ENCODE measurements around the gene CD248.
"Not testable (repeated sequence)": the region's sequence is repeated elsewhere in the genome, so short reads cannot be mapped to it uniquely, and the experiment has no call there.

The CD248 gene

GRCh38 chr11:66316849-66317251 is at the start of gene CD248:
Gene CD248, minus strand, starts transcription at chr11:66317044. Its CDS starts 17 bp downstream, at chr11:66317027.
- DNase-seq = no peak

GRCh38 chr11:66365711-66366619 is 49.1 kb upstream of the CD248 start:
- DNase-seq = no peak

GRCh38 chr11:66365166-66365565 is 48.3 kb upstream of the CD248 start:
- DNase-seq = no peak

GRCh38 chr11:66363805-66364535 is 47.1 kb upstream of the CD248 start:
- DNase-seq = peak; percentile 18

GRCh38 chr11:66363187-66363601 is 46.4 kb upstream of the CD248 start:
- DNase-seq = no peak

GRCh38 chr11:66362481-66363147 is 45.8 kb upstream of the CD248 start:
- DNase-seq = no peak

- DNase-seq = no peak
These were observed 44.7 kb upstream of the CD248 start for GRCh38 chr11:66361502-66361941.

- DNase-seq = no peak
These were observed 43.7 kb upstream of the CD248 start for GRCh38 chr11:66360406-66361073.

- no peak for DNase-seq
These were observed 42.8 kb upstream of the CD248 start for GRCh38 chr11:66359662-66360087.

GRCh38 chr11:66350560-66351235 is 33.9 kb upstream of the CD248 start:
- not testable (repeated sequence) for DNase-seq

- no peak for DNase-seq
These were observed 32.2 kb upstream of the CD248 start for GRCh38 chr11:66349084-66349386.

- peak; percentile 89 for DNase-seq
These were observed 30.8 kb upstream of the CD248 start, which contains the start of gene B4GAT1 for GRCh38 chr11:66347425-66348276. Gene B4GAT1, minus strand, starts transcription at chr11:66347629. Its CDS starts 84 bp downstream, at chr11:66347545.

- no peak for DNase-seq
These were observed 29.9 kb upstream of the CD248 start for GRCh38 chr11:66346476-66347424.

GRCh38 chr11:66345316-66345649 is 28.4 kb upstream of the CD248 start:
- DNase-seq = no peak

GRCh38 chr11:66344550-66345315 is 27.9 kb upstream of the CD248 start, which contains the start of gene BRMS1:
Gene BRMS1, minus strand, starts transcription at chr11:66345104. Its CDS starts 2,870 bp downstream, at chr11:66342234.
- DNase-seq = peak; percentile 97

- DNase-seq = no peak
These were observed 26.3 kb upstream of the CD248 start for GRCh38 chr11:66343176-66343575.

GRCh38 chr11:66341502-66342126 is 24.8 kb upstream of the CD248 start:
- DNase-seq = no peak
